ENCODE measurements around the gene VWA5B2.

VWA5B2 gene

GRCh38 chr3:184248454-184249411 lies 19.3 kb downstream of the VWA5B2 start, which contains the start of gene ALG3:
Gene ALG3 (minus strand): TSS chr3:184248962. CDS start chr3:184248940, 22 bp downstream.
- H3K4me3 Mint-ChIP-seq, result peak within 1 kb of the TSS; percentile 95
- H3K4me1 Mint-ChIP-seq, result peaks cover 19% of the 10 kb centered on the region
- H3K9me3 Mint-ChIP-seq, result no peaks in the 10 kb centered on the region

GRCh38 chr3:184249412-184250166 lies 20.2 kb downstream of the VWA5B2 start, which contains the start of gene EEF1AKMT4:
Gene EEF1AKMT4 (plus strand): TSS chr3:184249672. CDS start chr3:184249695, 23 bp downstream.
- TF ChIP-seq CTCF (IDR thresholded peaks at IDR 0.05), result no peak
- Mint-ChIP-seq H3K36me3 (ENCODE audit: low read depth) (peaks cover 7% of the 10 kb centered on the region), H3K4me3 (peak within 1 kb of the TSS; percentile 95), H3K9me3 (no peaks in the 10 kb centered on the region), H3K27ac (peak within 1 kb of the TSS; percentile 99), H3K4me1 (peaks cover 19% of the 10 kb centered on the region), H3K27me3 (ENCODE audit: low read depth, poor library complexity) (peaks cover 17% of the 10 kb centered on the region)
- peak; percentile 96 for DNase-seq

More at GRCh38 chr3:184248454-184249411, 19.3 kb downstream of the VWA5B2 start, which contains the start of gene ALG3:
- peaks cover 10% of the 10 kb centered on the region for H3K27me3 Mint-ChIP-seq (ENCODE audit: low read depth, poor library complexity)
- no peak for TF ChIP-seq CTCF (IDR thresholded peaks at IDR 0.05)
- peaks cover 11% of the 10 kb centered on the region for H3K36me3 Mint-ChIP-seq (ENCODE audit: low read depth)
- DNase-seq, result peak; percentile 91
- peak within 1 kb of the TSS; percentile 99 for H3K27ac Mint-ChIP-seq

GRCh38 chr3:184250167-184250828 lies 20.9 kb downstream of the VWA5B2 start:
- Mint-ChIP-seq H3K4me3 (peak overlapping the region; percentile 95), H3K27me3 (ENCODE audit: low read depth, poor library complexity) (peaks cover 21% of the 10 kb centered on the region), H3K36me3 (ENCODE audit: low read depth) (no peaks in the 10 kb centered on the region), H3K4me1 (peaks cover 19% of the 10 kb centered on the region), H3K27ac (no peak overlapping the region), H3K9me3 (no peaks in the 10 kb centered on the region)
- DNase-seq, result peak; percentile 88
- TF ChIP-seq CTCF (IDR thresholded peaks at IDR 0.05), result peak; percentile 94

DNA sequence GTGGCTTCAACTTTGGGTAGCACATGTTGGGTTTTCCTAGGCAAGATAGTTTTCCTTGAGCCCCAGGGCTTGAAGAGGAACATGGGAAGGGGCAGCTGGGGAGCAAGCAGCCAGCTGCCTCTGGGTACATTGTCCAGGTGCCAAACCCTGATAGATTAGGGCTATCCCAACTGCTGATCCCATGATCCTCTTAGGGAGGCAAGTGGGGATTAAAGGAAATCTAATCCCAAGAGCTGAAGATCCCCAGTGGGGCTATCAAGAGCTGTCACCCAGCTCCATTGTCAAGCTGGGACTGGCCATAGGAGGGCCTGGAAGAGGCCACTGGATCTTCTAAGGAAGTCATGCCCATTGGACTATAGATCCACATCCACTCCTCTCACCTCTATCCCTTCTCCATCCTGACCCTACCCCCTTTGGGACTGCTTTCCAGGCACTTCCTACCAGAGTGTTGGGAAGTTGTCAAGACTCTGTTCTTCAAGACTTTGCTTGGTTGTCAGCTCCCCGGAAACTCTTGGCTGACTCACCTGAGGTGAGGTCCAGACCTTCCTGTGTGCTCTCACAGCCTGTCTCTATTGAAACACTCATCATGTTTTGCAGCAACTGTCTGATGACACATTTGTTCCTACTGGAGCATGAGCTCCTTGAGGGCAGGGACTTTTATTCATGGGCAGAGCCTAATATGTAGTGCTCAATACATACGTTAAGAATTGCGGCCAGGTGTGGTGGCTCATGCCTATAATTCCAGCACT lies 26.1 kb downstream of the VWA5B2 start:
- Mint-ChIP-seq H3K4me3 (no peak overlapping the region), H3K27me3 (ENCODE audit: low read depth, poor library complexity) (peaks cover 58% of the 10 kb centered on the region), H3K4me1 (peaks cover 3% of the 10 kb centered on the region), H3K36me3 (ENCODE audit: low read depth) (peaks cover 8% of the 10 kb centered on the region), H3K27ac (no peak overlapping the region), H3K9me3 (peaks cover 3% of the 10 kb centered on the region)
- TF ChIP-seq CTCF (IDR thresholded peaks at IDR 0.05), result no peak
- no peak for DNase-seq

Measured in nephron progenitor cell (in vitro differentiated cells).